ENCODE results near the gene PRKN.

DNA sequence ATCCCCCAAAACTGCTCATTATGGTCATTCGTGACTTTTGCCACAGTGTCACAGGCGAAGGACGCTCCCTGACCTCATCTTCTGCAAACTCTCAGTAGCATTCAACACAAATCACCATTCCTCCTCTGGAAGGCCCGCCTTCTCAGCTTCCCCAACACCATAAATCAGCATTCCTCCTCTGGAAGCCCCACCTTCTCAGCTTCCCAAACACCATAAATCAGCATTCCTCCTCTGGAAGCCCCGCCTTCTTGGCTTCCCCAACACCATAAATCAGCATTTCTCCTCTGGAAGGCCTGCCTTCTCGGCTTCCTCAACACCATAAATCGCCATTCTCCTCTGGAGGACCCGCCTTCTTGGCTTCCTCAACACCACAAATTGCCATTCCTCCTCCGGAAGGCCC lies 1165.7 kb downstream of the PRKN start:
- TF ChIP-seq CTCF (IDR thresholded peaks at IDR 0.05; ENCODE audit: low read depth, low read length) (no peak), EZH2phosphoT487 (IDR thresholded peaks at IDR 0.05; ENCODE audit: low read depth) (no peak)

Measured in OCI-LY3 (cell line).